GM23338 (cell line): ENCODE results near the gene SPI1. TPM values are rescaled to one million over a fixed set of nuclear protein-coding genes. Genes with fewer than 3 reads are reported as not detected.

Experiments used
- ATAC-seq: fragments of 200-7000 bp; cut with Tn5 transposase; 3 replicates; pipeline ENCODE4 v1.9.1; 2020
- DNase-seq: peaks from one replicate; pipeline ENCODE4 v3.0.0-alpha.2; 2015; ENCODE audit warnings: low spot score
- H2AFZ ChIP-seq: fragments of 200-600 bp; sonication (generic); 2 replicates; pipeline ENCODE4 v1.8.0; 2016; ENCODE audit warnings: antibody characterized with exemption, mild to moderate bottlenecking, moderate library complexity
- H3F3A ChIP-seq: fragments of 200-600 bp; sonication (generic); replicated peaks from 2 replicates; pipeline ENCODE4 v1.8.0; 2017; ENCODE audit warnings: antibody characterized with exemption, mixed run types, low read depth
- H3K27ac ChIP-seq: fragments of 200-600 bp; sonication (generic); 2 replicates; pipeline ENCODE4 v1.6.1; 2016; ENCODE audit warnings: low read depth
- H3K27me3 ChIP-seq: fragments of 200-600 bp; sonication (generic); 2 replicates; pipeline ENCODE4 v1.8.0; 2016; ENCODE audit warnings: mild to moderate bottlenecking, mixed run types, moderate library complexity; ENCODE audit not compliant: insufficient read depth
- H3K36me3 ChIP-seq: fragments of 200-600 bp; sonication (generic); 2 replicates; pipeline ENCODE4 v1.8.0; 2016; ENCODE audit warnings: mild to moderate bottlenecking; ENCODE audit not compliant: insufficient read depth
- H3K4me1 ChIP-seq: fragments of 200-600 bp; sonication (generic); 2 replicates; pipeline ENCODE4 v1.8.0; 2016; ENCODE audit warnings: mild to moderate bottlenecking, moderate library complexity; ENCODE audit not compliant: insufficient read depth
- H3K4me2 ChIP-seq: fragments of 200-600 bp; sonication (generic); 2 replicates; pipeline ENCODE4 v1.7.1; 2017; ENCODE audit warnings: mixed run types
- H3K4me3 ChIP-seq: fragments of 200-600 bp; sonication (generic); 2 replicates; pipeline ENCODE4 v1.6.1; 2016; ENCODE audit warnings: mixed run types
- H3K79me2 ChIP-seq: fragments of 200-600 bp; sonication (generic); replicated peaks from 2 replicates; pipeline ENCODE4 v1.8.0; 2017; ENCODE audit warnings: mild to moderate bottlenecking; ENCODE audit not compliant: insufficient read depth
- H3K9me2 ChIP-seq: fragments of 200-600 bp; sonication (generic); 2 replicates; pipeline ENCODE4 v1.8.0; 2017; ENCODE audit not compliant: insufficient read depth
- H4K20me1 ChIP-seq: fragments of 200-600 bp; sonication (generic); replicated peaks from 2 replicates; pipeline ENCODE4 v1.8.0; 2017; ENCODE audit warnings: mild to moderate bottlenecking; ENCODE audit not compliant: insufficient read depth
- H3K27ac Mint-ChIP-seq: 2 replicates; pipeline ENCODE4 v1.8.0; 2020; ENCODE audit warnings: inconsistent platforms, mild to moderate bottlenecking, moderate library complexity, mixed read lengths
- H3K27me3 Mint-ChIP-seq: 3 replicates; pipeline ENCODE4 v1.8.0; 2022; ENCODE audit warnings: low read depth, mild to moderate bottlenecking, moderate library complexity, mixed read lengths, inconsistent platforms; ENCODE audit not compliant: insufficient read depth, poor library complexity
- H3K36me3 Mint-ChIP-seq: 3 replicates; pipeline ENCODE4 v1.8.0; 2021; ENCODE audit warnings: low read depth, mild to moderate bottlenecking, inconsistent platforms, moderate library complexity, mixed read lengths
- H3K4me1 Mint-ChIP-seq: 3 replicates; pipeline ENCODE4 v1.8.0; 2020; ENCODE audit warnings: mild to moderate bottlenecking, inconsistent platforms, mixed read lengths
- H3K4me3 Mint-ChIP-seq: 3 replicates; pipeline ENCODE4 v1.8.0; 2021; ENCODE audit warnings: moderate library complexity, mild to moderate bottlenecking, inconsistent platforms, mixed read lengths
- H3K9me3 Mint-ChIP-seq: 3 replicates; pipeline ENCODE4 v1.8.0; 2020; ENCODE audit warnings: moderate library complexity, mild to moderate bottlenecking, inconsistent platforms, mixed read lengths
- CREB1 ChIP-seq: fragments of 250-450 bp; sonication (Bioruptor Pico); IDR thresholded peaks from 2 replicates; pipeline ENCODE4 v1.5.0; 2020; ENCODE audit warnings: low read depth, mild to moderate bottlenecking, moderate library complexity
- EZH2 ChIP-seq: fragments of 200-600 bp; sonication (generic); IDR thresholded peaks from one replicate; pipeline ENCODE4 v1.8.0; 2017; ENCODE audit warnings: antibody characterized with exemption, mild to moderate bottlenecking, low read depth; ENCODE audit not compliant: unreplicated experiment
- EZH2phosphoT487 ChIP-seq: fragments of 200-600 bp; sonication (generic); IDR thresholded peaks from one replicate; pipeline ENCODE4 v1.8.1; 2018; ENCODE audit warnings: antibody characterized with exemption; ENCODE audit not compliant: unreplicated experiment
- JUNB ChIP-seq: IDR thresholded peaks from one replicate; pipeline ENCODE4 v1.6.1; 2016; ENCODE audit warnings: antibody characterized with exemption; ENCODE audit not compliant: unreplicated experiment
- NANOG ChIP-seq: IDR thresholded peaks from 2 replicates; pipeline ENCODE4 v1.6.1; 2016; ENCODE audit warnings: antibody characterized with exemption, borderline replicate concordance
- POLR2AphosphoS5 ChIP-seq: IDR thresholded peaks from 2 replicates; pipeline ENCODE4 v1.6.1; 2016; ENCODE audit warnings: antibody characterized with exemption, low read depth
- ZNF114 ChIP-seq: fragments of 250-450 bp; sonication (Bioruptor Pico); IDR thresholded peaks from 2 replicates; pipeline ENCODE4 v1.5.0; 2020; ENCODE audit warnings: mild to moderate bottlenecking, moderate library complexity
- ZNF331 ChIP-seq: fragments of 250-450 bp; sonication (Bioruptor Pico); IDR thresholded peaks from 2 replicates; pipeline ENCODE4 v1.5.0; 2020; ENCODE audit warnings: low read depth, mild to moderate bottlenecking, moderate library complexity
- polyA plus RNA-seq: library from polyadenylated mRNA; unstranded; fragments of >200 nt; fragmentation: Nextera tagmentation; extraction: Ambion mirVana; gene quantifications from 2 replicates; pipeline ENCODE4 v1.2.1, GENCODE V29; 2016
- total RNA-seq: library from RNA; depleted of rRNA; stranded (reverse); fragments of >200 nt; shearing (Covaris generic); gene quantifications from 2 replicates; pipeline ENCODE4 v1.2.3, GENCODE V29; 2014
- TF ChIP-seq, protein P1 (sequence below): IDR thresholded peaks from 2 replicates; pipeline ENCODE4 v1.6.1; 2016; ENCODE audit warnings: antibody characterized with exemption
- TF ChIP-seq, protein P2 (sequence below): IDR thresholded peaks from one replicate; pipeline ENCODE4 v1.6.1; 2018; ENCODE audit warnings: antibody characterized with exemption; ENCODE audit not compliant: unreplicated experiment
- TF ChIP-seq, protein P3 (sequence below), 2 experiments: fragments of 200-600 bp in 1 of 2; sonication (generic) in 1 of 2; conservative IDR thresholded peaks; 2 replicates each; pipeline versions ENCODE4 v1.5.1 to v1.6.1; 2016 to 2017; ENCODE audit warnings: antibody characterized with exemption in 2 of 2, low read depth in 2 of 2, mild to moderate bottlenecking in 2 of 2, moderate library complexity in 1 of 2

SPI1 gene
- total and polyA plus RNA-seq, 2 experiments from 2014 or later: 0.23 TPM; not detected in 1

DNA sequence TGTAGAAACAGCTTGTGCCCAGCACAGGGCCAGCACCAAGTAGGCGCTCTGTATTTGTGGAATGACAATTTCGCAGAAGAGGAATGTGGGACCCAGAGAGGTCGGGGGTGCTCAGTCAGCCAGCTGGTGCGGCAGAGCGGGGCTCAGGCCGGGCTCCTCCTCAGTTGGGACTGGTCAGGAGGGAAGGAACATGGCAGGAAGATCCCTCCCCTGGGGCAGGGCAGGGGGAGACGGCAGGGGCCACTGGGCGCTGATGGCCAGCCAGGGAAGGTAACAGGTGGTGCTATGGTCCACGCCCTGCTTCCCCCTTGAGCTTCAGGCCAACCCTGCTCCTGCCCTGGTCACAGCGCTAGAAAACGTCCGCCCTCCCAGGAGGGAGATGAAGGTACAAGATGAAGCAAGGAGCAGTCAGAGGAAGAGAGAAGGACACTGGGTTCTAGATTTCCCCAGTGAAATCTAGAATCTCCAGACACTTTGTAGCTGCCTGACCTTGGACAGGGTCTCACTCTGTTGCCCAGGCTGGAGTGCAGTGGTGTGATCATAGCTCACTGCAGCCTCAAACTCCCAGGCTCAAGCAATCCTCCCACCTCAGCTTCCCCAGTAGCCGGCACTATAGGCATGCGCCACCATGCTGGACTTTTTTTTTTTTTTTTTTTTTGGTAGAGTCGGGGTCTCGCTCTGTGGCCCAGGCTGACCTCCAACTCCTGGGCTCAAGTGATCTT lies 13.5 kb upstream of the SPI1 start (continued):
- TF ChIP-seq, protein P1, sequence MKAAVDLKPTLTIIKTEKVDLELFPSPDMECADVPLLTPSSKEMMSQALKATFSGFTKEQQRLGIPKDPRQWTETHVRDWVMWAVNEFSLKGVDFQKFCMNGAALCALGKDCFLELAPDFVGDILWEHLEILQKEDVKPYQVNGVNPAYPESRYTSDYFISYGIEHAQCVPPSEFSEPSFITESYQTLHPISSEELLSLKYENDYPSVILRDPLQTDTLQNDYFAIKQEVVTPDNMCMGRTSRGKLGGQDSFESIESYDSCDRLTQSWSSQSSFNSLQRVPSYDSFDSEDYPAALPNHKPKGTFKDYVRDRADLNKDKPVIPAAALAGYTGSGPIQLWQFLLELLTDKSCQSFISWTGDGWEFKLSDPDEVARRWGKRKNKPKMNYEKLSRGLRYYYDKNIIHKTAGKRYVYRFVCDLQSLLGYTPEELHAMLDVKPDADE: no peak
- TF ChIP-seq, protein P2, sequence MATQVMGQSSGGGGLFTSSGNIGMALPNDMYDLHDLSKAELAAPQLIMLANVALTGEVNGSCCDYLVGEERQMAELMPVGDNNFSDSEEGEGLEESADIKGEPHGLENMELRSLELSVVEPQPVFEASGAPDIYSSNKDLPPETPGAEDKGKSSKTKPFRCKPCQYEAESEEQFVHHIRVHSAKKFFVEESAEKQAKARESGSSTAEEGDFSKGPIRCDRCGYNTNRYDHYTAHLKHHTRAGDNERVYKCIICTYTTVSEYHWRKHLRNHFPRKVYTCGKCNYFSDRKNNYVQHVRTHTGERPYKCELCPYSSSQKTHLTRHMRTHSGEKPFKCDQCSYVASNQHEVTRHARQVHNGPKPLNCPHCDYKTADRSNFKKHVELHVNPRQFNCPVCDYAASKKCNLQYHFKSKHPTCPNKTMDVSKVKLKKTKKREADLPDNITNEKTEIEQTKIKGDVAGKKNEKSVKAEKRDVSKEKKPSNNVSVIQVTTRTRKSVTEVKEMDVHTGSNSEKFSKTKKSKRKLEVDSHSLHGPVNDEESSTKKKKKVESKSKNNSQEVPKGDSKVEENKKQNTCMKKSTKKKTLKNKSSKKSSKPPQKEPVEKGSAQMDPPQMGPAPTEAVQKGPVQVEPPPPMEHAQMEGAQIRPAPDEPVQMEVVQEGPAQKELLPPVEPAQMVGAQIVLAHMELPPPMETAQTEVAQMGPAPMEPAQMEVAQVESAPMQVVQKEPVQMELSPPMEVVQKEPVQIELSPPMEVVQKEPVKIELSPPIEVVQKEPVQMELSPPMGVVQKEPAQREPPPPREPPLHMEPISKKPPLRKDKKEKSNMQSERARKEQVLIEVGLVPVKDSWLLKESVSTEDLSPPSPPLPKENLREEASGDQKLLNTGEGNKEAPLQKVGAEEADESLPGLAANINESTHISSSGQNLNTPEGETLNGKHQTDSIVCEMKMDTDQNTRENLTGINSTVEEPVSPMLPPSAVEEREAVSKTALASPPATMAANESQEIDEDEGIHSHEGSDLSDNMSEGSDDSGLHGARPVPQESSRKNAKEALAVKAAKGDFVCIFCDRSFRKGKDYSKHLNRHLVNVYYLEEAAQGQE: no peak
- TF ChIP-seq POLR2AphosphoS5 (no peak), NANOG (no peak)

DNA sequence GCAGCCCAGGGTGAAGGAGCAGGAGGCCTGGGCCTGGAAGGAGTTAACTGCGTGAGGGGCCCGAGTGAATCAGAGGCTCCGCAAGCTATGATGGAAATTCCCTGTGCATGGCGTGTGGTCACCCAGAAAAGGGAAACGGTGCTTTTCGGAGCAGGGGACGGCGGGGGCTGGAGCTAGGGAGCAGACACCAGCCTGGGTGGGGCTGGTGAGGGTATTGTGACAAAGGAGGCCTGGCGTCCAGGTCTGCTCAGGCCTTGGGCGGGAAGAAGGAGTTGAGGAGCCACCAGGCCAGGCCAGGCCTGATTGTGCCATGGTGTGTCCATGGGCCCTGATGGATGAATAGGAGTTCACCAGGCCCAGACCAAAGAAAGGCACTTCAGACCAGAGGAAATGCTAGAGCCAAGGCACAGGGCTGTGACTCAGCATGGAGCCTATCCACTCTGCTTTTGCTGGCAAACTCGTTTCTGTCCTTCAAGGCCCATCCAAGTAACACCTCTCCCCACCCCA lies 12.8 kb upstream of the SPI1 start:
- peaks cover 2% of the 10 kb centered on the region; the same call in 2 of the 3 replicates for H3K4me1 Mint-ChIP-seq
- H2AFZ ChIP-seq: 0 out of 2 replicates have a peak overlapping the region, but pooled peaks have one; percentile 52
- H3K9me2 ChIP-seq: no peaks in the 10 kb centered on the region
- no peaks in the 10 kb centered on the region for H3K36me3 Mint-ChIP-seq
- H3K79me2 ChIP-seq: no peaks in the 10 kb centered on the region
- no peaks in the 10 kb centered on the region for H3K9me3 Mint-ChIP-seq
- H3K4me3 Mint-ChIP-seq: no peak overlapping the region
- H3K36me3 ChIP-seq: no peaks in the 10 kb centered on the region
- peak overlapping the region; percentile 74; the same call in 1 of the 2 replicates for H3K27ac Mint-ChIP-seq
- H4K20me1 ChIP-seq: no peaks in the 10 kb centered on the region
- DNase-seq: no peak
- no peaks in the 10 kb centered on the region for H3K4me1 ChIP-seq
- peaks cover 3% of the 10 kb centered on the region for H3K27me3 Mint-ChIP-seq
- no peaks in the 10 kb centered on the region for H3K27me3 ChIP-seq
- no peak for ATAC-seq
- no peak overlapping the region for H3K4me3 ChIP-seq
- TF ChIP-seq ZNF114 (CRISPR knock-in tag) (no peak), EZH2phosphoT487 (no peak), CREB1 (CRISPR knock-in tag) (no peak), POLR2AphosphoS5 (no peak), JUNB (no peak), ZNF331 (CRISPR knock-in tag) (no peak), EZH2 (no peak)
- TF ChIP-seq, protein P1: no peak
- TF ChIP-seq, protein P2: no peak
- TF ChIP-seq, protein P3, sequence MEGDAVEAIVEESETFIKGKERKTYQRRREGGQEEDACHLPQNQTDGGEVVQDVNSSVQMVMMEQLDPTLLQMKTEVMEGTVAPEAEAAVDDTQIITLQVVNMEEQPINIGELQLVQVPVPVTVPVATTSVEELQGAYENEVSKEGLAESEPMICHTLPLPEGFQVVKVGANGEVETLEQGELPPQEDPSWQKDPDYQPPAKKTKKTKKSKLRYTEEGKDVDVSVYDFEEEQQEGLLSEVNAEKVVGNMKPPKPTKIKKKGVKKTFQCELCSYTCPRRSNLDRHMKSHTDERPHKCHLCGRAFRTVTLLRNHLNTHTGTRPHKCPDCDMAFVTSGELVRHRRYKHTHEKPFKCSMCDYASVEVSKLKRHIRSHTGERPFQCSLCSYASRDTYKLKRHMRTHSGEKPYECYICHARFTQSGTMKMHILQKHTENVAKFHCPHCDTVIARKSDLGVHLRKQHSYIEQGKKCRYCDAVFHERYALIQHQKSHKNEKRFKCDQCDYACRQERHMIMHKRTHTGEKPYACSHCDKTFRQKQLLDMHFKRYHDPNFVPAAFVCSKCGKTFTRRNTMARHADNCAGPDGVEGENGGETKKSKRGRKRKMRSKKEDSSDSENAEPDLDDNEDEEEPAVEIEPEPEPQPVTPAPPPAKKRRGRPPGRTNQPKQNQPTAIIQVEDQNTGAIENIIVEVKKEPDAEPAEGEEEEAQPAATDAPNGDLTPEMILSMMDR (conservative IDR thresholded peaks at IDR 0.05; ENCODE audit: low read depth in 2 of 2): no peak
- no peaks in the 10 kb centered on the region for H3F3A ChIP-seq
- no peak overlapping the region for H3K27ac ChIP-seq
- H3K4me2 ChIP-seq: no peak overlapping the region
